Upper lobe of left lung (tissue), 6 donors: Measurements from ENCODE around the gene MYBBP1A. TPM values are rescaled to one million over a fixed set of nuclear protein-coding genes. Genes with fewer than 3 reads are reported as not detected.

Source experiments
- ATAC-seq, 2 donors: fragments of 200-7000 bp; cut with Tn5 transposase; one replicate each; pipeline ENCODE4 v1.9.1; 2022; ENCODE audit warnings: mild to moderate bottlenecking in 2 of 2, moderate library complexity in 2 of 2; ENCODE audit not compliant: low FRiP score in 2 of 2
- DNase-seq, 2 donors: peaks; one replicate each; pipeline ENCODE4 v3.0.0-alpha.2; 2019 to 2020
- H3K27ac ChIP-seq, 4 donors: fragments of 200-600 bp; sonication (generic); one replicate each; pipeline ENCODE4 v1.5.1; 2016 to 2019
- H3K27me3 ChIP-seq, 4 donors: fragments of 200-600 bp; sonication (generic); one replicate each; pipeline ENCODE4 v1.5.1; 2017 to 2019
- H3K36me3 ChIP-seq, 4 donors: fragments of 200-600 bp; sonication (generic); one replicate each; pipeline ENCODE4 v1.5.1; 2016 to 2019
- H3K4me1 ChIP-seq, 4 donors: fragments of 200-600 bp; sonication (generic); one replicate each; pipeline ENCODE4 v1.5.1; 2018 to 2019
- H3K4me3 ChIP-seq, 4 donors: fragments of 200-600 bp; sonication (generic); one replicate each; pipeline ENCODE4 v1.5.1; 2017 to 2019; ENCODE audit warnings: mild to moderate bottlenecking in 2 of 4, moderate library complexity in 1 of 4
- H3K9me3 ChIP-seq, 4 donors: fragments of 200-600 bp; sonication (generic); one replicate each; pipeline ENCODE4 v1.5.1; 2018 to 2019
- CTCF ChIP-seq, 6 experiments: fragments of 450-650 bp in 4 of 6; fragments of 200-600 bp in 2 of 6; sonication (generic) in 2 of 6; IDR thresholded peaks; one replicate each; pipeline ENCODE4 v1.5.1; 2016 to 2019; ENCODE audit warnings: antibody characterized with exemption in 6 of 6
- EP300 ChIP-seq, 4 donors: sonication (generic); formaldehyde crosslinking; IDR thresholded peaks; one replicate each; pipeline ENCODE4 v1.5.1; 2017; ENCODE audit warnings: antibody characterized with exemption in 4 of 4, control low read depth in 2 of 4
- POLR2A ChIP-seq, 4 donors: fragments of 450-650 bp; IDR thresholded peaks; one replicate each; pipeline ENCODE4 v1.5.1; 2016 to 2017; ENCODE audit warnings: antibody characterized with exemption in 4 of 4, mild to moderate bottlenecking in 2 of 4
- POLR2AphosphoS5 ChIP-seq, 2 donors: sonication (generic); formaldehyde crosslinking; IDR thresholded peaks; one replicate each; pipeline ENCODE4 v1.5.1; 2017; ENCODE audit warnings: antibody characterized with exemption in 2 of 2
- WGBS, 2 donors: methylation state at CpG; one replicate each; pipeline ENCODE4 v1.1.5; 2017 to 2018; 5-methylcytosine and 5-hydroxymethylcytosine counted together
- total RNA-seq, 6 donors: library from RNA; depleted of rRNA in 4 of 6; stranded (reverse); fragments of >200 nt in 4 of 6; gene quantifications; one replicate each; pipeline versions ENCODE4 v1.1.0 to v1.2.1, GENCODE V29; 2016 to 2021
- donor health status: DM: no; HTN: no; CAD: no; lungs with moderate emphysema.
- donor health status: DM: no; HTN: yes; CAD: no; lungs with severe emphysema.

MYBBP1A gene
- total RNA-seq, 6 donors from 2014 or later = 45.2 to 151 (median 57.3) TPM

- Histone ChIP-seq H3K36me3 (peaks cover 0 to 11% (median 0%) of the 10 kb centered on the region in 4 donors), H3K4me3 (no peak overlapping the region), H3K4me1 (peaks cover 21 to 63% (median 49%) of the 10 kb centered on the region in 4 donors), H3K9me3 (no peaks in the 10 kb centered on the region), H3K27me3 (no peaks in the 10 kb centered on the region), H3K27ac (peak overlapping the region in 2 of 4 donors; percentile 90 to 91)
- DNase-seq (no peak), ATAC-seq (no peak)
- WGBS, 2 donors = 70 to 73% methylated on average over 12 of the region's 12 CpGs
- TF ChIP-seq CTCF (IDR thresholded peaks at IDR 0.05) (no peak), POLR2AphosphoS5 (IDR thresholded peaks at IDR 0.05) (no peak), POLR2A (IDR thresholded peaks at IDR 0.05) (no peak), EP300 (IDR thresholded peaks at IDR 0.05) (no peak)
These were observed 27.5 kb downstream of the MYBBP1A start for GRCh38 chr17:4527566-4528125.

- DNase-seq (no peak), ATAC-seq (no peak)
- H3K4me1 ChIP-seq = peaks cover 23 to 63% (median 49%) of the 10 kb centered on the region in 4 donors
- TF ChIP-seq POLR2AphosphoS5 (IDR thresholded peaks at IDR 0.05) = no peak
- no peak for TF ChIP-seq CTCF (IDR thresholded peaks at IDR 0.05)
- no peak for TF ChIP-seq EP300 (IDR thresholded peaks at IDR 0.05)
- no peak for TF ChIP-seq POLR2A (IDR thresholded peaks at IDR 0.05)
- no peaks in the 10 kb centered on the region for H3K27me3 ChIP-seq
- H3K9me3 ChIP-seq = no peaks in the 10 kb centered on the region
- peaks cover 0 to 8% (median 0%) of the 10 kb centered on the region in 4 donors for H3K36me3 ChIP-seq
- WGBS, 2 donors = 60 to 69% methylated on average over 1 of the region's 1 CpG
- peak overlapping the region; percentile 8 to 91 (median 58) for H3K27ac ChIP-seq
- H3K4me3 ChIP-seq = no peak overlapping the region
These were observed 28.1 kb downstream of the MYBBP1A start for GRCh38 chr17:4527134-4527533.

- Histone ChIP-seq H3K27me3 (no peaks in the 10 kb centered on the region), H3K36me3 (peaks cover 0 to 5% (median 0%) of the 10 kb centered on the region in 4 donors), H3K4me3 (no peak overlapping the region), H3K27ac (peak overlapping the region in 2 of 4 donors; percentile 90 to 91), H3K4me1 (peaks cover 28 to 64% (median 49%) of the 10 kb centered on the region in 4 donors), H3K9me3 (no peaks in the 10 kb centered on the region)
- no peak for DNase-seq
- no peak for TF ChIP-seq EP300 (IDR thresholded peaks at IDR 0.05)
- TF ChIP-seq POLR2AphosphoS5 (IDR thresholded peaks at IDR 0.05) = no peak
- TF ChIP-seq POLR2A (IDR thresholded peaks at IDR 0.05) = no peak
- no peak for TF ChIP-seq CTCF (IDR thresholded peaks at IDR 0.05)
- no peak for ATAC-seq
- 73 to 81% methylated on average over 11 of the region's 11 CpGs for WGBS, 2 donors
These were observed 29.3 kb downstream of the MYBBP1A start for GRCh38 chr17:4525691-4526397.

GRCh38 chr17:4523946-4524345 lies 31.2 kb downstream of the MYBBP1A start:
- no peak for DNase-seq
- Histone ChIP-seq H3K9me3 (no peaks in the 10 kb centered on the region), H3K27me3 (no peaks in the 10 kb centered on the region), H3K4me3 (no peak overlapping the region), H3K36me3 (peaks cover 0 to 5% (median 0%) of the 10 kb centered on the region in 4 donors), H3K27ac (peak overlapping the region in 3 of 4 donors; percentile 29 to 91 (median 85)), H3K4me1 (peaks cover 43 to 62% (median 50%) of the 10 kb centered on the region in 4 donors)
- WGBS, 2 donors = 80 to 81% methylated on average over 8 of the region's 8 CpGs
- TF ChIP-seq POLR2A (IDR thresholded peaks at IDR 0.05) (no peak), POLR2AphosphoS5 (IDR thresholded peaks at IDR 0.05) (no peak), EP300 (IDR thresholded peaks at IDR 0.05) (no peak), CTCF (IDR thresholded peaks at IDR 0.05) (no peak)
- no peak for ATAC-seq
